HUES48 (cell line): Measurements from ENCODE around the gene MSX1.

Experiments
- H3K27ac ChIP-seq: one replicate; pipeline ENCODE4 v1.7.0; 2013; ENCODE audit warnings: low read depth, low read length, inconsistent platforms
- H3K27me3 ChIP-seq: 2 replicates; pipeline ENCODE4 v1.6.1; 2013; ENCODE audit warnings: mild to moderate bottlenecking, low read length; ENCODE audit not compliant: control insufficient read depth, insufficient read depth
- H3K36me3 ChIP-seq: 2 replicates; pipeline ENCODE4 v1.6.1; 2013; ENCODE audit warnings: low read length; ENCODE audit not compliant: control insufficient read depth, insufficient read depth
- H3K4me1 ChIP-seq: 2 replicates; pipeline ENCODE4 v1.6.1; 2013; ENCODE audit warnings: mild to moderate bottlenecking, low read length; ENCODE audit not compliant: control insufficient read depth, insufficient read depth
- H3K4me3 ChIP-seq: 2 replicates; pipeline ENCODE4 v1.5.1; 2013; ENCODE audit warnings: mild to moderate bottlenecking, low read depth, low read length
- H3K9ac ChIP-seq: 2 replicates; pipeline ENCODE4 v1.6.1; 2013; ENCODE audit warnings: mild to moderate bottlenecking, low read depth, low read length, moderate library complexity
- H3K9me3 ChIP-seq: 2 replicates; pipeline ENCODE4 v1.6.1; 2013; ENCODE audit warnings: low read length; ENCODE audit not compliant: control insufficient read depth, insufficient read depth

Gene MSX1

GRCh38 chr4:4872314-4872903 lies 12.9 kb downstream of the MSX1 start:
- Histone ChIP-seq H3K27ac (no peak overlapping the region), H3K4me1 (peaks cover 20% of the 10 kb centered on the region), H3K9me3 (no peaks in the 10 kb centered on the region), H3K27me3 (peaks cover 98% of the 10 kb centered on the region), H3K4me3 (no peak overlapping the region), H3K36me3 (no peaks in the 10 kb centered on the region), H3K9ac (no peak overlapping the region)

- H3K36me3 ChIP-seq, result no peaks in the 10 kb centered on the region
- H3K27me3 ChIP-seq, result peaks cover 97% of the 10 kb centered on the region
- H3K9me3 ChIP-seq, result no peaks in the 10 kb centered on the region
- peaks cover 18% of the 10 kb centered on the region for H3K4me1 ChIP-seq
- no peak overlapping the region for H3K4me3 ChIP-seq
- H3K9ac ChIP-seq, result no peak overlapping the region
- H3K27ac ChIP-seq, result no peak overlapping the region
Observed at GRCh38 chr4:4873203-4873602, 13.7 kb downstream of the MSX1 start.

- peaks cover 18% of the 10 kb centered on the region for H3K4me1 ChIP-seq
- no peaks in the 10 kb centered on the region for H3K9me3 ChIP-seq
- peaks cover 96% of the 10 kb centered on the region for H3K27me3 ChIP-seq
- no peaks in the 10 kb centered on the region for H3K36me3 ChIP-seq
- no peak overlapping the region for H3K4me3 ChIP-seq
- no peak overlapping the region for H3K27ac ChIP-seq
- H3K9ac ChIP-seq, result no peak overlapping the region
Observed at GRCh38 chr4:4874254-4874653, 14.8 kb downstream of the MSX1 start.

GRCh38 chr4:4875147-4875546 lies 15.7 kb downstream of the MSX1 start:
- H3K27ac ChIP-seq, result no peak overlapping the region
- peaks cover 92% of the 10 kb centered on the region for H3K27me3 ChIP-seq
- H3K9me3 ChIP-seq, result no peaks in the 10 kb centered on the region
- peaks cover 16% of the 10 kb centered on the region for H3K4me1 ChIP-seq
- H3K36me3 ChIP-seq, result no peaks in the 10 kb centered on the region
- H3K4me3 ChIP-seq, result no peak overlapping the region
- H3K9ac ChIP-seq, result no peak overlapping the region

GRCh38 chr4:4875611-4876010 lies 16.1 kb downstream of the MSX1 start:
- Histone ChIP-seq H3K27ac (no peak overlapping the region), H3K36me3 (no peaks in the 10 kb centered on the region), H3K9me3 (no peaks in the 10 kb centered on the region), H3K27me3 (peaks cover 87% of the 10 kb centered on the region), H3K9ac (no peak overlapping the region), H3K4me1 (peaks cover 12% of the 10 kb centered on the region), H3K4me3 (no peak overlapping the region)

GRCh38 chr4:4876945-4877661 lies 17.6 kb downstream of the MSX1 start:
- peaks cover 77% of the 10 kb centered on the region for H3K27me3 ChIP-seq
- no peaks in the 10 kb centered on the region for H3K36me3 ChIP-seq
- H3K9ac ChIP-seq, result no peak overlapping the region
- peaks cover 11% of the 10 kb centered on the region for H3K4me1 ChIP-seq
- H3K9me3 ChIP-seq, result no peaks in the 10 kb centered on the region
- H3K27ac ChIP-seq, result no peak overlapping the region
- no peak overlapping the region for H3K4me3 ChIP-seq

- Histone ChIP-seq H3K9ac (no peak overlapping the region), H3K27ac (no peak overlapping the region), H3K9me3 (no peaks in the 10 kb centered on the region), H3K4me3 (no peak overlapping the region), H3K36me3 (no peaks in the 10 kb centered on the region), H3K27me3 (peaks cover 43% of the 10 kb centered on the region), H3K4me1 (peaks cover 9% of the 10 kb centered on the region; the same call in 1 of the 2 replicates)
Observed at GRCh38 chr4:4880492-4880891, 21.0 kb downstream of the MSX1 start.

GRCh38 chr4:4881432-4881831 lies 22.0 kb downstream of the MSX1 start:
- Histone ChIP-seq H3K4me1 (peaks cover 9% of the 10 kb centered on the region; the same call in 1 of the 2 replicates), H3K36me3 (no peaks in the 10 kb centered on the region), H3K27ac (no peak overlapping the region), H3K9me3 (no peaks in the 10 kb centered on the region), H3K27me3 (peaks cover 33% of the 10 kb centered on the region), H3K9ac (no peak overlapping the region), H3K4me3 (no peak overlapping the region)

- Histone ChIP-seq H3K27ac (no peak overlapping the region), H3K36me3 (no peaks in the 10 kb centered on the region), H3K27me3 (peaks cover 8% of the 10 kb centered on the region; the same call in 1 of the 2 replicates), H3K4me1 (peaks cover 8% of the 10 kb centered on the region; the same call in 1 of the 2 replicates), H3K9ac (no peak overlapping the region), H3K9me3 (no peaks in the 10 kb centered on the region), H3K4me3 (no peak overlapping the region)
Observed at GRCh38 chr4:4884611-4885010, 25.1 kb downstream of the MSX1 start.

GRCh38 chr4:4887426-4887825 lies 28.0 kb downstream of the MSX1 start:
- Histone ChIP-seq H3K9me3 (no peaks in the 10 kb centered on the region), H3K27ac (no peak overlapping the region), H3K4me3 (no peak overlapping the region), H3K9ac (no peak overlapping the region), H3K27me3 (no peaks in the 10 kb centered on the region; the same call in 1 of the 2 replicates), H3K36me3 (no peaks in the 10 kb centered on the region), H3K4me1 (no peaks in the 10 kb centered on the region)

GRCh38 chr4:4888695-4889094 lies 29.2 kb downstream of the MSX1 start:
- H3K4me1 ChIP-seq, result no peaks in the 10 kb centered on the region
- H3K4me3 ChIP-seq, result no peak overlapping the region
- H3K36me3 ChIP-seq, result no peaks in the 10 kb centered on the region
- H3K9ac ChIP-seq, result no peak overlapping the region
- H3K27me3 ChIP-seq, result no peaks in the 10 kb centered on the region; the same call in 1 of the 2 replicates
- no peak overlapping the region for H3K27ac ChIP-seq
- H3K9me3 ChIP-seq, result no peaks in the 10 kb centered on the region
